Measurements from ENCODE around the gene GMPR.

The GMPR gene

DNA sequence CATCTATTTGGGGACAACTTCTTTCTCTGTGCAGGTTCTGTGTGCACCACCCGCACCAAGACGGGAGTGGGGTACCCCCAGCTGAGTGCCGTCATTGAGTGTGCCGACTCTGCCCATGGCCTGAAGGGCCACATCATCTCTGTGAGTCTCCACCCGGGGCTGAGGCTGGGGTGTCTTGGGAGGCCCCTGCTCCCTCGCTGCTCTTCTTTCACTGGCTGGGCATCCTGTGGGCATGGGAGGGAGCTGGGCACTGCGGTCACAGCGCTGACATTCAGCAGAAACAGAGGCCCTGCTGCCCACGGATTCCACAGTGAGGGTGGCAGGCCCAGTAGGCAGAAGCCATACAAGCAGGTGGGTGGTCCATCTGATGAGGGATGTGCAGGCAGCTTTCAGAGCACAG lies 40.4 kb downstream of the GMPR start:
- TF ChIP-seq, protein P1, sequence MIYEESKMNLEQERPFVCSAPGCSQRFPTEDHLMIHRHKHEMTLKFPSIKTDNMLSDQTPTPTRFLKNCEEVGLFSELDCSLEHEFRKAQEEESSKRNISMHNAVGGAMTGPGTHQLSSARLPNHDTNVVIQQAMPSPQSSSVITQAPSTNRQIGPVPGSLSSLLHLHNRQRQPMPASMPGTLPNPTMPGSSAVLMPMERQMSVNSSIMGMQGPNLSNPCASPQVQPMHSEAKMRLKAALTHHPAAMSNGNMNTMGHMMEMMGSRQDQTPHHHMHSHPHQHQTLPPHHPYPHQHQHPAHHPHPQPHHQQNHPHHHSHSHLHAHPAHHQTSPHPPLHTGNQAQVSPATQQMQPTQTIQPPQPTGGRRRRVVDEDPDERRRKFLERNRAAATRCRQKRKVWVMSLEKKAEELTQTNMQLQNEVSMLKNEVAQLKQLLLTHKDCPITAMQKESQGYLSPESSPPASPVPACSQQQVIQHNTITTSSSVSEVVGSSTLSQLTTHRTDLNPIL (CRISPR knock-in tag; IDR thresholded peaks at IDR 0.05; ENCODE audit: low read depth) = no peak
- TF ChIP-seq BACH2 (CRISPR knock-in tag; IDR thresholded peaks at IDR 0.05; ENCODE audit: borderline replicate concordance) = no peak
- no peak for TF ChIP-seq ZC3H10 (CRISPR knock-in tag; IDR thresholded peaks at IDR 0.05)
- TF ChIP-seq, protein P2, sequence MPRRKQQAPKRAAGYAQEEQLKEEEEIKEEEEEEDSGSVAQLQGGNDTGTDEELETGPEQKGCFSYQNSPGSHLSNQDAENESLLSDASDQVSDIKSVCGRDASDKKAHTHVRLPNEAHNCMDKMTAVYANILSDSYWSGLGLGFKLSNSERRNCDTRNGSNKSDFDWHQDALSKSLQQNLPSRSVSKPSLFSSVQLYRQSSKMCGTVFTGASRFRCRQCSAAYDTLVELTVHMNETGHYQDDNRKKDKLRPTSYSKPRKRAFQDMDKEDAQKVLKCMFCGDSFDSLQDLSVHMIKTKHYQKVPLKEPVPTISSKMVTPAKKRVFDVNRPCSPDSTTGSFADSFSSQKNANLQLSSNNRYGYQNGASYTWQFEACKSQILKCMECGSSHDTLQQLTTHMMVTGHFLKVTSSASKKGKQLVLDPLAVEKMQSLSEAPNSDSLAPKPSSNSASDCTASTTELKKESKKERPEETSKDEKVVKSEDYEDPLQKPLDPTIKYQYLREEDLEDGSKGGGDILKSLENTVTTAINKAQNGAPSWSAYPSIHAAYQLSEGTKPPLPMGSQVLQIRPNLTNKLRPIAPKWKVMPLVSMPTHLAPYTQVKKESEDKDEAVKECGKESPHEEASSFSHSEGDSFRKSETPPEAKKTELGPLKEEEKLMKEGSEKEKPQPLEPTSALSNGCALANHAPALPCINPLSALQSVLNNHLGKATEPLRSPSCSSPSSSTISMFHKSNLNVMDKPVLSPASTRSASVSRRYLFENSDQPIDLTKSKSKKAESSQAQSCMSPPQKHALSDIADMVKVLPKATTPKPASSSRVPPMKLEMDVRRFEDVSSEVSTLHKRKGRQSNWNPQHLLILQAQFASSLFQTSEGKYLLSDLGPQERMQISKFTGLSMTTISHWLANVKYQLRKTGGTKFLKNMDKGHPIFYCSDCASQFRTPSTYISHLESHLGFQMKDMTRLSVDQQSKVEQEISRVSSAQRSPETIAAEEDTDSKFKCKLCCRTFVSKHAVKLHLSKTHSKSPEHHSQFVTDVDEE (CRISPR knock-in tag; IDR thresholded peaks at IDR 0.05) = no peak
- TF ChIP-seq, protein P3, sequence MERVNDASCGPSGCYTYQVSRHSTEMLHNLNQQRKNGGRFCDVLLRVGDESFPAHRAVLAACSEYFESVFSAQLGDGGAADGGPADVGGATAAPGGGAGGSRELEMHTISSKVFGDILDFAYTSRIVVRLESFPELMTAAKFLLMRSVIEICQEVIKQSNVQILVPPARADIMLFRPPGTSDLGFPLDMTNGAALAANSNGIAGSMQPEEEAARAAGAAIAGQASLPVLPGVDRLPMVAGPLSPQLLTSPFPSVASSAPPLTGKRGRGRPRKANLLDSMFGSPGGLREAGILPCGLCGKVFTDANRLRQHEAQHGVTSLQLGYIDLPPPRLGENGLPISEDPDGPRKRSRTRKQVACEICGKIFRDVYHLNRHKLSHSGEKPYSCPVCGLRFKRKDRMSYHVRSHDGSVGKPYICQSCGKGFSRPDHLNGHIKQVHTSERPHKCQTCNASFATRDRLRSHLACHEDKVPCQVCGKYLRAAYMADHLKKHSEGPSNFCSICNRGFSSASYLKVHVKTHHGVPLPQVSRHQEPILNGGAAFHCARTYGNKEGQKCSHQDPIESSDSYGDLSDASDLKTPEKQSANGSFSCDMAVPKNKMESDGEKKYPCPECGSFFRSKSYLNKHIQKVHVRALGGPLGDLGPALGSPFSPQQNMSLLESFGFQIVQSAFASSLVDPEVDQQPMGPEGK (CRISPR knock-in tag; IDR thresholded peaks at IDR 0.05; ENCODE audit: borderline replicate concordance) = no peak
- TF ChIP-seq RARB (CRISPR knock-in tag; IDR thresholded peaks at IDR 0.05) = no peak
- TF ChIP-seq OSR1 (CRISPR knock-in tag; IDR thresholded peaks at IDR 0.05) = no peak
- no peak for TF ChIP-seq TOX (CRISPR knock-in tag; IDR thresholded peaks at IDR 0.05; ENCODE audit: borderline replicate concordance)
- TF ChIP-seq ZNF8 (CRISPR knock-in tag; IDR thresholded peaks at IDR 0.05) = no peak
- TF ChIP-seq CSDC2 (CRISPR knock-in tag; IDR thresholded peaks at IDR 0.05) = no peak
- TF ChIP-seq PPARA (CRISPR knock-in tag; IDR thresholded peaks at IDR 0.05; ENCODE audit: borderline replicate concordance) = no peak
- TF ChIP-seq ARNTL (CRISPR knock-in tag; IDR thresholded peaks at IDR 0.05; ENCODE audit: borderline replicate concordance, low read depth) = no peak
- no peak for TF ChIP-seq GLIS3 (CRISPR knock-in tag; IDR thresholded peaks at IDR 0.05)
- TF ChIP-seq SNAI2 (CRISPR knock-in tag; IDR thresholded peaks at IDR 0.05) = no peak
- no peak for TF ChIP-seq ZNF565 (CRISPR knock-in tag; conservative IDR thresholded peaks at IDR 0.05; ENCODE audit: low read depth)
- no peak for ATAC-seq

DNA sequence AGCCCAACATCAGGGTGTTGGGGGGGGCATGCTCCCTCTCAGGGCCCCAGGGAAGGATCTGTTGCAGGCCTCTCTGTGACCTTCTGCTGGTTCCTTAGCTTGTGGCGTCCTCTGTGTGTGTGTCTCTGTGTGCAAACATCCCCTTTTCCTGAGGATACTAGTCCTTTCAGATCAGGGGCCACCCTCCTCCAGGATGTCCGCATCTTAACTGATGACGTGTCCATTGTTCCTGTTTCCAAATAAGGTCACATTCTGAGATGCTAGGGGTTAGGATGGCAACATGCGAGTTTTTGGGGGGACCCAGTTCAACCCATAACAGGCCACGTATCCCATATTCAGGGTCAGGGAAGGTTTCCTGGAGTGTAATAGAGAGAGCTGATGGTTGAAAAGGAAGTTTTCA lies 40.9 kb downstream of the GMPR start:
- no peak for ATAC-seq
- TF ChIP-seq, protein P3 (CRISPR knock-in tag; IDR thresholded peaks at IDR 0.05; ENCODE audit: borderline replicate concordance) = no peak
- TF ChIP-seq ZC3H10 (CRISPR knock-in tag; IDR thresholded peaks at IDR 0.05) (no peak), CSDC2 (CRISPR knock-in tag; IDR thresholded peaks at IDR 0.05) (no peak), ZNF70 (CRISPR knock-in tag; IDR thresholded peaks at IDR 0.05) (no peak), ZFP30 (CRISPR knock-in tag; IDR thresholded peaks at IDR 0.05) (no peak), ESRRG (CRISPR knock-in tag; IDR thresholded peaks at IDR 0.05) (no peak), ZNF565 (CRISPR knock-in tag; conservative IDR thresholded peaks at IDR 0.05; ENCODE audit: low read depth) (no peak)

DNA sequence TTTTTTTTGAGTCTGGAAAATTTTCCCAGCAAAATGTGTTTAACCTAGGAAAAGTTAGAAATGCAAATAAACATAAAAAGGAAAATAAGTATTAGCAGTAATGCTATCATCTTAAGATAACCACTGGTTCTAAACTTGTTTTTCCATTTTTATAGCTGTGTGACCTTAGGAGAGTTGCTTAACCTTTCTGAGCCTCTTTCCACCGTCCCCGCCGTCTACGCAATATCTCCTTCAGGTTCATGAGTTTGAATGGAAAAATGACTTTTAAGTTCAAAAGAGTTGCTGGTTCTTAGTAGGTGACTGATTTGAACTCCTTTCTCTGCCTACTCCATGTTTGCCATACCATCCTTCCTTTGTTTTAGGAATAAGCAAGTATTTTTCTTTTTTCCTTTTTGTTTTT lies 44.0 kb downstream of the GMPR start:
- no peak for ATAC-seq
- TF ChIP-seq, protein P4, sequence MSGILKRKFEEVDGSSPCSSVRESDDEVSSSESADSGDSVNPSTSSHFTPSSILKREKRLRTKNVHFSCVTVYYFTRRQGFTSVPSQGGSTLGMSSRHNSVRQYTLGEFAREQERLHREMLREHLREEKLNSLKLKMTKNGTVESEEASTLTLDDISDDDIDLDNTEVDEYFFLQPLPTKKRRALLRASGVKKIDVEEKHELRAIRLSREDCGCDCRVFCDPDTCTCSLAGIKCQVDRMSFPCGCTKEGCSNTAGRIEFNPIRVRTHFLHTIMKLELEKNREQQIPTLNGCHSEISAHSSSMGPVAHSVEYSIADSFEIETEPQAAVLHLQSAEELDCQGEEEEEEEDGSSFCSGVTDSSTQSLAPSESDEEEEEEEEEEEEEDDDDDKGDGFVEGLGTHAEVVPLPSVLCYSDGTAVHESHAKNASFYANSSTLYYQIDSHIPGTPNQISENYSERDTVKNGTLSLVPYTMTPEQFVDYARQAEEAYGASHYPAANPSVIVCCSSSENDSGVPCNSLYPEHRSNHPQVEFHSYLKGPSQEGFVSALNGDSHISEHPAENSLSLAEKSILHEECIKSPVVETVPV (CRISPR knock-in tag; IDR thresholded peaks at IDR 0.05) = no peak
- TF ChIP-seq CSDC2 (CRISPR knock-in tag; IDR thresholded peaks at IDR 0.05) (no peak), ZNF70 (CRISPR knock-in tag; IDR thresholded peaks at IDR 0.05) (no peak), RARB (CRISPR knock-in tag; IDR thresholded peaks at IDR 0.05) (no peak), ARNTL (CRISPR knock-in tag; IDR thresholded peaks at IDR 0.05; ENCODE audit: borderline replicate concordance, low read depth) (no peak), ESRRG (CRISPR knock-in tag; IDR thresholded peaks at IDR 0.05) (no peak)

DNA sequence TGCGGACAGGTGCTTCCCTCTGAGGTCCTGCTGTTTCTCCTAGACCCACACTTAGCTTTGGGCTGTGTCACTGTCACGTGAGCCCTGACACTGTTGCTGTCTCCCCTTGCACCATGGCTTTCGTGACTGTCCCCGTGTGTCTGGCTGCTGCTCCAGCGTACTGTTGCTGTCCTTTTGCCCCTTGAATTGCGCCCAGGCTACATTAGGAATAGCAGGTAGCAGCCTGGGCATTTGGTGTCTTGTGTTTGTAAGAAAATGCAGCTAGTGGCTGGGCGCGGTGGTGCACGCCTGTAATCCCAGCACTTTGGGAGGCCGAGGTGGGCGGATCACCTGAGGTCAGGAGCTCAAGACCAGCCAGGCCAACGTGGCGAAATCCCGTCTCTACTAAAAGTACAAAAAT lies 46.1 kb downstream of the GMPR start:
- ATAC-seq = no peak
- TF ChIP-seq ZFP30 (CRISPR knock-in tag; IDR thresholded peaks at IDR 0.05) (no peak), ARNTL (CRISPR knock-in tag; IDR thresholded peaks at IDR 0.05; ENCODE audit: borderline replicate concordance, low read depth) (no peak), TOX (CRISPR knock-in tag; IDR thresholded peaks at IDR 0.05; ENCODE audit: borderline replicate concordance) (no peak), SNAI2 (CRISPR knock-in tag; IDR thresholded peaks at IDR 0.05) (no peak), ESRRG (CRISPR knock-in tag; IDR thresholded peaks at IDR 0.05) (no peak), ZNF70 (CRISPR knock-in tag; IDR thresholded peaks at IDR 0.05) (no peak), ISL1 (CRISPR knock-in tag; IDR thresholded peaks at IDR 0.05) (no peak)
- TF ChIP-seq, protein P3 (CRISPR knock-in tag; IDR thresholded peaks at IDR 0.05; ENCODE audit: borderline replicate concordance) = no peak
- TF ChIP-seq, protein P4 (CRISPR knock-in tag; IDR thresholded peaks at IDR 0.05) = no peak
